ENCODE results near the gene MRPL48.
"Not testable (repeated sequence)": the region's sequence is repeated elsewhere in the genome, so short reads cannot be mapped to it uniquely, and the experiment has no call there.

Gene MRPL48

DNA sequence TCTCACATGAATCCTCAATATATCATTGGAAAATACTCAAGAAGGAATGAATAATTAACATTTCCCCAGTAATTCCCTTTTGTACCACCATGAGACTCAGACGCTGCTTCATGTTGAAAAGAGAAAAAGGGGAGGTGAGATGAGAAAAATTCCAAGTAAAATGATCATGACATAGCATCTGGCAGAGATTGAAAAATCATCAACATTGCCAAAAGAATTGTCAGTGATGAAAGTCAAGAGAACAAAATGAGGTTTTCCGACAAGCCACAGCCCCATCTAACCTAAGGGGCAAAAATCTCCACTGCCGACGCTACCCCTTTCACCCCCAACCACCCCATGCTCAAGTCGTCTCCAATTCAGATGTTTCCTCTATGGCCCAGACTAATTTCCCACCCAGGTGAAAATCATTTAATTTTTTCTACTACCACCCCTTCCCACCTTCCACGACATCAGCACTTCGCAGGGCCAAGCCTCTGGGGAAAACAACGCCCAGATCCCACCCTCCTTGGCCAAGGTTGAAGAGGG lies 28.0 kb upstream of the MRPL48 start:
- TF ChIP-seq GATA1 (IDR thresholded peaks at IDR 0.05; ENCODE audit: low read depth, low read length) (no peak), POLR2A (IDR thresholded peaks at IDR 0.05; ENCODE audit: low read length) (no peak)
- DNase-seq: peak in 1 of 2 experiments; percentile 52

DNA sequence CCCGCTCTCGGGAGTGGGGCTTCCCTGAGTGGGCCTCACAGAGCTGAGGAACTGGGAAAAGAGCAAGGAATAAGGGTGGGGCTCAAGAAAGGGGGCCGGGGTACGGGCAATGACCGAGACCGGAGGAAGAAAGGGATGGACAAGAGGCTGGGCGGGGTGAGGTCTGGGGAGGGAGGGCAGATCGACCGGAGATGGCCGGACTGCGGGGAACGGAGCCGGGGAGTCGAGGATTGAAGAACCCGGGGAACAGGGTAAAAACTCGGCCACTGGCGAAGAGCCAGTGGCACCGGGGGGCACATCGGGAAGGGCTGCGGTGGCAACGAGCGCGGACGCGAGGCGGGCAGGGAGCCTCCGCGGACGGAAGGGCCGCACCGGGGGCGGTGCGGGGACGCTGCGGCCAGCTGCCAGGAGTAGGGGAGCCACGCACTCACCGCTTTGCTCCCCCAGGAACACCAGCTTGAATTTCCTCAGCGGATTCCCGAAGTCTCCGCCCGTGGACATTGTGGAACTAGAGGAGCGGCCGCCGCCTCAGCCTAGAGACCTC lies 27.5 kb upstream of the MRPL48 start:
- DNase-seq: peak in 1 of 2 experiments; percentile 49
- TF ChIP-seq GATA1 (IDR thresholded peaks at IDR 0.05; ENCODE audit: low read depth, low read length): no peak
- TF ChIP-seq POLR2A (IDR thresholded peaks at IDR 0.05; ENCODE audit: low read length): no peak

DNA sequence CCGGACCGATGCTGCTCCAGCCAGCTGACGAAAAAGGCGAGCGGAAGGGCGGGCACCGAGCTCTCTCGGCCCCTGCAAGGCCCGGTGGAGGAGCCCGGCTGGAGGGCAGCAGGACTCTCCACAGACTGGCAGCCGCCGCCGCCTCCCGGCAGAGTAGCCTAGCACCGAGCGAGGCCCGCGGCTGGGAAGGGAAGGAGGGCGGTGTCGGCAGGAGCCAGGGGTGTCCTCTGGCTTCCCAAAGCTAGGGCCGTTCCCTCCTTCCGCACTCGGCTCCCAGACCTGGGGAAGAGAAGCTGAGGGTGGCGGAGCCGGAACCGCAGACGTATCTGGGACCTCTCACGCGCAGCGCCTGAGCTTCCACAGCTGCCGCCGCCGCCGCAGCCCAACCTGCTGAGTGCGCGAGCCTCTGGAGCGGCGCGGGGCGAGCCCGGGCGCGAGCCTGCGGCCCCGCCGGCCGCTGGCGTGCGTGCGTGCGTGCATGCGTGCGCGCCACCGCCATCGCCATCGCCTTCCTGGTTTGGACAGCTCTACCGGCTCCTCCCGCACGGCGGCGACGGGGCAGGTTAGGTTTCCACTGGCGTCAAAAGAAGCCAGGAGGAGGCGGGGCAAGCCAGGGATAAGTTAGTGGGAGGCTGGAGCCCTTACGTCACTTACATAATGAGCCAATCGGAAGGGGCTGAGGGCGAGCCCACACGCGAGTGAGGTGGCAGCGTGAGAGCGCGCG lies 26.8 kb upstream of the MRPL48 start, which contains the start of gene RAB6A:
RAB6A (minus strand) TSS at position 396 of the 724 bp plus-strand sequence. CDS start 439 bp downstream, outside the sequence.
- peak; percentile 100 for DNase-seq
- TF ChIP-seq GATA1 (IDR thresholded peaks at IDR 0.05; ENCODE audit: low read depth, low read length) (no peak), POLR2A (IDR thresholded peaks at IDR 0.05; ENCODE audit: low read length) (peak; percentile 88)

DNA sequence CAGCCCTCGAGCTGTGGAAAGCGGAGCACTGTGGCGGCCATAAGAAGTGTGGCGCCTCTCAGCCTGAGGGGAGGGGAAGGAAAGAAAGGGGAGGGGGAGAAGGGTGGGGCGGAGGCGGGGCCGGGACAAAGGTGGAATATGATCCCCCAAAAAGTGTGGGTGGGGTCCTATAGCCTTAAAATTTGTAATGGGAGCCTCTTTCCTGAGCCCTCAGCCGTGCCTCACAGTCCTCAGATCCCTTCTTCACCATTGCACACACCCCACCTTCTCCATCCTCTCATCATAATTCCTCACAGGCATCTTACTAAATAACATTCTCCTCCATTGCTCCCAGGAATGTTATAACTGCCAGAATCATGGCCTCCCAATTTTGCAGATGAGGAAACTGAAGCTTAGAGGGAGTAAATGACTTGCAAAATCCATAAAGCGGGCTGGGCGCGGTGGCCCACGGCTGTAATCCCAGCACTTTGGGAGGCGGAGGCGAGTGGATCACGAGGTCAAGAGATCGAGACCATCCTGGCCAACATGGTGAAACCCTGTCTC lies 26.2 kb upstream of the MRPL48 start:
- TF ChIP-seq POLR2A (IDR thresholded peaks at IDR 0.05; ENCODE audit: low read length): no peak
- TF ChIP-seq GATA1 (IDR thresholded peaks at IDR 0.05; ENCODE audit: low read depth, low read length): no peak
- peak in 1 of 2 experiments; percentile 51 for DNase-seq

DNA sequence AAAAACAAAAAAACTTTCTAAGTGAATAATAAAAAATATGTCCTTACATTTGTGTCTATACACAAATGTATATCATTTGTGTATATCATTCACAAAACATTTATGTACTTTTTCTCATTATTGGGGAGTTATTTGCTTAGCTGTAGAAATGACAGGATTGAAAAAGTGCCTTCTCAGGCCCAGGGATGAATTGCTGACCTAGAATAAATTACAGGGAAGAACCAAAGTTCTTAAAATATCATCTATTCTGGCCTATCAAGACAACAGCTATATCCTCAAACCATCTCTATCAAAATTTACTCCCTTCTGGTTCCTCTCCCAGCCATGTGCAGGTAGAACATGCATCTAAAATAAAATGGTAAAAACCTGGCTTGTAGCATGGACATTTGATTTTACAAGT lies 24.9 kb upstream of the MRPL48 start:
- no peak for DNase-seq

DNA sequence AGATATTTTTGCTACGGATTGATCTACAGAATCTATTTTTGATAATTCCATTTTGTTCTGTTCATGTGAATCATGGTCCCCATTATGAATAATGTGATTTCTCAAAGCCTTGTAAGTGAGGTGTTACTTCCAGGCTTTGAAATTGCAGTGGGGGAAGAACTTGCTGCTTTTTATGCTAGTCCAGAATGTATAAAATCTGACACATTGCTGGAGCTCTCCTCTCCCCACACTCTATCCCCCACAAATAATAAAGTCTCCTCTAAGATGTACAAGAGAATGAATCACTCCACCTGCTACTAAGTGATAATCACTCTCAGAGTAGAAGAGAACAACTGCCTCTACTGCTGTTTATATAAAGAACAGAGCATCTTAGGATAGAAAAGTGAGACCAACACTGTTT lies 20.9 kb upstream of the MRPL48 start:
- TF ChIP-seq GATA1 (IDR thresholded peaks at IDR 0.05; ENCODE audit: low read depth, low read length): no peak
- TF ChIP-seq POLR2A (IDR thresholded peaks at IDR 0.05; ENCODE audit: low read length): no peak
- no peak for DNase-seq

More for the DNA sequence above, 24.9 kb upstream of the MRPL48 start:
- TF ChIP-seq POLR2A (IDR thresholded peaks at IDR 0.05; ENCODE audit: low read length) (no peak), GATA1 (IDR thresholded peaks at IDR 0.05; ENCODE audit: low read depth, low read length) (no peak)

DNA sequence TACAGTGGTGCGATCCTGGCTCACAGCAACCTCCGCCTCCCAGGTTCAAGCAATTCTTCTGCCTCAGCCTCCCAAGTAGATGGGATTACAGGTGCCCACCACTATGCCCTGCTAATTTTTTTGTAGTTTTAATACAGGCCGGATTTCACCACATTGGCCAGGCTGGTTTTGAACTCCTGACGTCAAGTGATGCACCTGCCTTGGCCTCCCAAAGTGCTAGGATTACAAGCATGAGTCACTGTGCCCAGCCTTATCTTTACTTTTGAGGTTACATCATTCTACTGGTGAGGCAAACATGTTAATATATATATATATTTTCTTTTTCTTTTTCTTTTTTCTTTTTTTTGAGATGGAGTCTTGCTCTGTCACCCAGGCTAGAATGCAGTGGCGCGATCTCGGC lies 16.9 kb upstream of the MRPL48 start:
- peak; percentile 13 to 60 for DNase-seq

DNA sequence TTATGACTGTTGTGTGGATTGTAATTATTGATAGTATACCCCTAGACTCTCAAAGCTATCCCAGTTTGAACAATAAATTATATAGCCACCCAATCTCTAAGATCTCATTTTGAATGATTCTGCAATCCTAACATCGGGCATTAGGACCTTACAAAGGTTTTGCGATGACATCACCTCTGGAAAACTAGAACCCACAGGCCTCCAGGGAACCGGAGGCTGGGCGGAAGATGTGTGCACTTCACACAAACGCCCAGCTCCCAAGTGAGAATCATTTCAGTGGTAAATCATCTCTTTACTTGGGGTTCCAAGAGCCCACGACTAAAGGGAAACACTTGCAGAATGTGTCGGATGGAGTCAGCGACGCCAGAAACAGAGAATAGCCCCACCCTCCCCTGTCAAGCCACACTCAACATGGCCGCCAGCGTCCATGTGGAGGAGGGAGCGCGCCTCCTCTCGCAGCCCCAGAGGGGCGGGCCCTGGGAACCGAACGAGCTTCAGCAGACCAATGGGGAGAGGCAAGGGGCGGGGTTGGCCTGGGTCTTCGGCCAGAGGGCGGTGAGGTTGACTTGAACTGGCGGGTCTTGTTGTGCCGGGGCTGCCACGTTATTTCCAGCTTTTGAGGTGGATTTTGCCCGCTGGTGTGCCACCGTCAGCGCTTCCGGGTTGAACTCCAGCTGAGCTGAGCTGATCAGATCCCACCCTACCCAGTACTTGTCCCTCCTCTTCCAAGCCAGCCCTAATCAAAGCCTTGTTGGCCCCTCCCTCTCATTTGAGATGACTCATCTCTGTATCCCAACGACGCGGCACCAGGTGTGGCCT lies 8.4 kb upstream of the MRPL48 start:
- TF ChIP-seq POLR2A (IDR thresholded peaks at IDR 0.05; ENCODE audit: low read length): peak; percentile 78
- TF ChIP-seq GATA1 (IDR thresholded peaks at IDR 0.05; ENCODE audit: low read depth, low read length): no peak
- peak; percentile 97 to 98 for DNase-seq

DNA sequence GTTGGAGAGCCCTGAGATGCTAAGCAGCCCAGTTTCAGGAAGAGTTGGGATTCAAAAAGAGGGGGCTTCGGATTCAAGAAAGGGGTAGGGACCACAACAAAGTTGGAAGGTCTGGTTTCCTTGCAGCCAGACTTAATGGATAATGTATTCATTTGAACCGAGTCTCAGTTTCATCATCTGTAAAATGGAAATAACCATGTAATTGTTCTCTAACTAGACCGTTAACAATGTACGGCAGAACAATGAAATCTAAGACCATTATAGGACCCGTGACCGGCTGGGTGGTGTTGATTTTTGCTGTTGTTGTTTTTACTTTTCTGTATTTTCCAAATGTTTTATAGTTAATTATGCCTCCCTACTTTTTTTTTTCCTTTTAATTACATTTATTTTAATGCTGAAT lies 6.4 kb upstream of the MRPL48 start:
- DNase-seq: no peak
- no peak for TF ChIP-seq GATA1 (IDR thresholded peaks at IDR 0.05; ENCODE audit: low read depth, low read length)
- no peak for TF ChIP-seq POLR2A (IDR thresholded peaks at IDR 0.05; ENCODE audit: low read length)

DNA sequence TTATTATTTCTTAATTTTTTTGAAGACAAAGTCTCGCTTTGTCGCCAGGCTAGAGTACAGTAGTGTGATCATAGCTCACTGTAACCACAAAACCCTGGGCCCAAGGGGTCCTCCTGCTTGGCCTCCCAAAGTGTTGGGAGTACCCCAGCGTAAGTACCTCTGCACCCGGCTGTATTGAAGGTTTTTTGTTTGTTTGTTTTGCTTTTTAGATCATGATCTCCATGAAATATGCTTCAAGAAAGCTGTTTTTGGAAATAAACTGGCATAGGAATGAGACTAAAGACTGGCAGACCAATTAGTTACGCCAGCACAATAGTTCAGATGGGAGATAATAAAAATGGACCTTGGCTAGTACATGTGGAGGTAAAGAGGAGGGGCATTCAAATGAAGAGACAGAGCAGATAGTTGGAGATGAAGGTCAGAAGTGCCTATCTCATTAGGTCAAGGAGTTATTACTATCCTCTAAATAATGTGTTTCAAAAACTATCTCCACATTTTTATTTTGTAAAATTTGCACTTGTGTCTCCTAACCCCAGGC lies 4.1 kb upstream of the MRPL48 start:
- TF ChIP-seq POLR2A (IDR thresholded peaks at IDR 0.05; ENCODE audit: low read length) (no peak), GATA1 (IDR thresholded peaks at IDR 0.05; ENCODE audit: low read depth, low read length) (no peak)
- DNase-seq: no peak

DNA sequence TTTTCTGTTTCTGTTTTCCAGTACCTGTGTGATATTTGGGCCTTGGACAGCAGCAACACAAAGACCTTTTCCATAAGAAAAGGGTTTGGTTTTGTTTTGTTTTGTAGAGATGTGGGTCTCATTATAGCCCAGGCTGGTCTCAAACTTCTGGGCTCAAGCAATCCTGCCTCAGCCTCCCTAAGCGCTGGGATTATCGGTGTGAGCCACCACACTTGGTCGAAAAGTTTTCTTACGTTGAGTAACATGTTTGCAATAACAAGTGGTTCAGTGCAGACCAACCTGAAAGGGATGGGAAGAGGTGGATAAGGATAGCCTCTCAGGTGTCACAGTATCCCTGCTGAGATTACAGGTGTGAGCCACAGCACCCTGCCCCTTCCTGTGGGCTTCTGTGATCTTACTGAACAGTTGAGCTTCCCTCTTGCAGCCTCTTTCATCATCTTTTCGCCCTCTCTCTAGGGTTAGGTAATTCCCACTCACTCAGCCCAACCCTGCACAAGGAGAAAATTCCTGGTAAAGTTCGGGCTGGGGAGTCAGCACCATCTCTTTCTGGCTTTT lies 3.5 kb upstream of the MRPL48 start:
- TF ChIP-seq GATA1 (IDR thresholded peaks at IDR 0.05; ENCODE audit: low read depth, low read length) (no peak), POLR2A (IDR thresholded peaks at IDR 0.05; ENCODE audit: low read length) (no peak)
- peak; percentile 57 to 86 for DNase-seq

DNA sequence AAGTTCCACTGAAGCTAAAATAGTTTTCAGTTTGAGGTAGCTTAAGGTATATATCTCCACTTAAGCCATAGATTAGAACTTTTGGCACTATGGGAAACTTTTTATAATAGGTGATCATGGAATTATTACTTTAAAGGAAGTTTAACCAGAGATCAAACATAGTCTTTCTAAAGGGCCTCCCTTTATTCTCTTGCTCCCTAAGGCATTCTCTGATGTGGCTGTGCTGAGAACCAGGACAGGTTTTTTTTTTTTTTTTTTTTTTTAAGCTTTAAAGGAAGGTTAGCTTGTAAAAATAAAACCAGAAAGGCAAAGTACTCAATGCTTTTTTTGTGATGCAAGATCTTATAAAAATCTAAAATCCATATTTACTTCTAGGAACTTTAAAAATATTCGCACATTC lies 2.9 kb upstream of the MRPL48 start:
- no peak for TF ChIP-seq GATA1 (IDR thresholded peaks at IDR 0.05; ENCODE audit: low read depth, low read length)
- no peak for TF ChIP-seq POLR2A (IDR thresholded peaks at IDR 0.05; ENCODE audit: low read length)
- DNase-seq: no peak

DNA sequence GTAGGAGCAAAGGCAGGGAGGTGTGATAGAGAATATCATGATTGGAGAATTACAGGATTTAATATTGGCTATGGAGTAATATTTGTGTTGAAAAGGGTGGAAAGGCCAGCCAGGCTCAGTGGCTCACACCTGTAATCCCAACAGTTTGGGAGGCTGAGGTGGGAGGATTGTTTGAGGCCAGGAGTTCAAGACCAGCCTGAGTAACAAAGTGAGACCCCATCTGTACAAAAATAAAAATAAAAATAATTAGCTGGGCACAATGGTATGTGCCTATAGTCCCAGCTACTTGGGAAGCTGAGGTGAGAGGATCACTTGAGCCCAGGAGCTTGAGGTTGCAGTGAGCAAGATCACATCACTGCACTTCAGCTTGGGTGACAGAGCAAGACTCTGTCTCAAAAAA lies 2.2 kb upstream of the MRPL48 start:
- DNase-seq: not testable (repeated sequence)

Data from erythroblast (primary cell).